Lower lobe of right lung (tissue), 2 donors: ENCODE results near the gene ABI1. TPM values are rescaled to one million over a fixed set of nuclear protein-coding genes. Genes with fewer than 3 reads are reported as not detected.

ENCODE experiments used
- ATAC-seq, 2 donors: fragments of 200-7000 bp; cut with Tn5 transposase; one replicate each; pipeline ENCODE4 v1.9.1; 2020 to 2022; ENCODE audit warnings: mild to moderate bottlenecking in 2 of 2, moderate library complexity in 2 of 2
- DNase-seq: peaks from one replicate; pipeline ENCODE4 v3.0.0-alpha.2; 2020
- H3K27ac ChIP-seq: fragments of 200-600 bp; one replicate; pipeline ENCODE4 v1.8.0; 2022
- H3K27me3 ChIP-seq: fragments of 200-600 bp; one replicate; pipeline ENCODE4 v1.8.0; 2022; ENCODE audit warnings: low read depth
- H3K36me3 ChIP-seq: fragments of 200-600 bp; one replicate; pipeline ENCODE4 v1.8.0; 2022; ENCODE audit warnings: mild to moderate bottlenecking
- H3K4me1 ChIP-seq: fragments of 200-600 bp; one replicate; pipeline ENCODE4 v1.8.0; 2022
- H3K4me3 ChIP-seq: fragments of 200-600 bp; one replicate; pipeline ENCODE4 v1.8.0; 2022; ENCODE audit warnings: mild to moderate bottlenecking
- H3K9me3 ChIP-seq: fragments of 200-600 bp; one replicate; pipeline ENCODE4 v1.8.0; 2022
- CTCF ChIP-seq: fragments of 200-600 bp; IDR thresholded peaks from one replicate; pipeline ENCODE4 v1.8.0; 2022; ENCODE audit warnings: antibody characterized with exemption, mild to moderate bottlenecking
- intact Hi-C: fragments of 100-400 bp; cut with DNase I; formaldehyde crosslinking; loops from one replicate; pipeline ENCODE4 v1.11.0; 2022
- total RNA-seq: library from RNA; stranded (reverse); fragmentation: NEBNext Ultra II Directional; extraction: Animal tissue kit (Norgen Biotek cat#: 25700); gene quantifications from one replicate; pipeline ENCODE4 v1.2.1, GENCODE V29; 2021
- donor health status: DM: no; HTN: yes; CAD: no; lungs with severe emphysema.

Gene ABI1
- total RNA-seq, 1 donor from 2014 or later: 65.1 TPM

GRCh38 chr10:26717476-26717875, 143.3 kb downstream of the ABI1 start:
- no peak for ATAC-seq
- Histone ChIP-seq H3K27ac (no peak overlapping the region), H3K27me3 (no peaks in the 10 kb centered on the region), H3K4me3 (no peak overlapping the region), H3K36me3 (peaks cover 47% of the 10 kb centered on the region), H3K4me1 (no peaks in the 10 kb centered on the region), H3K9me3 (no peaks in the 10 kb centered on the region)
- DNase-seq: no peak
- TF ChIP-seq CTCF: no peak
- intact Hi-C loops: no loop called here

- intact Hi-C loops: no loop called here
- TF ChIP-seq CTCF: no peak
- Histone ChIP-seq H3K9me3 (no peaks in the 10 kb centered on the region), H3K4me3 (no peak overlapping the region), H3K4me1 (no peaks in the 10 kb centered on the region), H3K27ac (no peak overlapping the region), H3K27me3 (no peaks in the 10 kb centered on the region), H3K36me3 (peaks cover 43% of the 10 kb centered on the region)
- ATAC-seq (no peak), DNase-seq (no peak)
These were observed 145.6 kb downstream of the ABI1 start for GRCh38 chr10:26715137-26715487.

- no peak for TF ChIP-seq CTCF
- intact Hi-C loops: no loop called here
- ATAC-seq (no peak), DNase-seq (no peak)
- Histone ChIP-seq H3K27me3 (no peaks in the 10 kb centered on the region), H3K4me1 (no peaks in the 10 kb centered on the region), H3K27ac (no peak overlapping the region), H3K36me3 (peaks cover 41% of the 10 kb centered on the region), H3K9me3 (no peaks in the 10 kb centered on the region), H3K4me3 (no peak overlapping the region)
These were observed 146.2 kb downstream of the ABI1 start for GRCh38 chr10:26714415-26715136.

- peaks cover 31% of the 10 kb centered on the region for H3K36me3 ChIP-seq
- intact Hi-C loops: no loop called here
- no peaks in the 10 kb centered on the region for H3K9me3 ChIP-seq
- no peak for ATAC-seq
- H3K27ac ChIP-seq: no peak overlapping the region
- no peaks in the 10 kb centered on the region for H3K4me1 ChIP-seq
- no peak for DNase-seq
- no peak for TF ChIP-seq CTCF
- H3K27me3 ChIP-seq: no peaks in the 10 kb centered on the region
- no peak overlapping the region for H3K4me3 ChIP-seq
These were observed 149.4 kb downstream of the ABI1 start for GRCh38 chr10:26711324-26711723.

- H3K9me3 ChIP-seq: no peaks in the 10 kb centered on the region
- no peak for TF ChIP-seq CTCF
- no peak for DNase-seq
These were observed 153.8 kb downstream of the ABI1 start for GRCh38 chr10:26706936-26707335.

More at GRCh38 chr10:26706936-26707335, 153.8 kb downstream of the ABI1 start:
- intact Hi-C loops: no loop called here
- Histone ChIP-seq H3K27me3 (no peaks in the 10 kb centered on the region), H3K4me3 (no peak overlapping the region), H3K4me1 (no peaks in the 10 kb centered on the region), H3K27ac (no peak overlapping the region), H3K36me3 (peaks cover 13% of the 10 kb centered on the region)
- no peak for ATAC-seq
